ENCODE measurements around the gene OTOGL. TPM values are rescaled to one million over a fixed set of nuclear protein-coding genes. Genes with fewer than 3 reads are reported as not detected.
A peak's percentile ranks its signal among the peaks of the same experiment; 100 is the strongest.

The OTOGL gene
- total and polyA plus RNA-seq, 7 donors, result 0.03 to 0.30 (median 0.07) TPM; not detected in 2

- H3K4me3 ChIP-seq, result no peak overlapping the region
- no peak overlapping the region for H3K27ac ChIP-seq
- no peak for DNase-seq
- ATAC-seq, result no peak
- no peaks in the 10 kb centered on the region for H3K9me3 ChIP-seq
- no peaks in the 10 kb centered on the region for H3K27me3 ChIP-seq (ENCODE audit: insufficient read depth in 3 of 3, low read length in 2 of 3)
- WGBS, 3 donors, result 81 to 92% (median 90%) methylated on average over 4 of the region's 4 CpGs
- TF ChIP-seq CTCF (IDR thresholded peaks at IDR 0.05), result no peak
- no peaks in the 10 kb centered on the region for H3K36me3 ChIP-seq (ENCODE audit: insufficient read depth in 1 of 2, low read depth in 1 of 2)
- H3K4me1 ChIP-seq, result peaks cover 30% of the 10 kb centered on the region
- intact Hi-C loops (cut with DNase I), result no loop called here
Measured at GRCh38 chr12:80190001-80190400, 90.7 kb downstream of the OTOGL start.

- 65 to 73% (median 72%) methylated on average over 3 of the region's 3 CpGs for WGBS, 3 donors
- ATAC-seq (no peak), DNase-seq (no peak)
- Histone ChIP-seq H3K27ac (no peak overlapping the region), H3K4me1 (peaks cover 23% of the 10 kb centered on the region), H3K27me3 (ENCODE audit: insufficient read depth in 3 of 3, low read length in 2 of 3) (no peaks in the 10 kb centered on the region), H3K36me3 (ENCODE audit: insufficient read depth in 1 of 2, low read depth in 1 of 2) (no peaks in the 10 kb centered on the region), H3K4me3 (no peak overlapping the region), H3K9me3 (no peaks in the 10 kb centered on the region)
- intact Hi-C loops (cut with DNase I), result no loop called here
- no peak for TF ChIP-seq CTCF (IDR thresholded peaks at IDR 0.05)
Measured at GRCh38 chr12:80192087-80192486, 92.8 kb downstream of the OTOGL start.

- Histone ChIP-seq H3K36me3 (ENCODE audit: insufficient read depth in 1 of 2, low read depth in 1 of 2) (no peaks in the 10 kb centered on the region), H3K27ac (no peak overlapping the region), H3K27me3 (ENCODE audit: insufficient read depth in 3 of 3, low read length in 2 of 3) (no peaks in the 10 kb centered on the region), H3K4me1 (peaks cover 5% of the 10 kb centered on the region), H3K4me3 (no peak overlapping the region), H3K9me3 (no peaks in the 10 kb centered on the region)
- no peak for ATAC-seq
- intact Hi-C loops (cut with DNase I), result loop anchor here in 1 of 2 donors (2.0 kb wide), 1 partner anchor 77 kb away; no protein-coding TSS in a partner anchor
- no peak for TF ChIP-seq CTCF (IDR thresholded peaks at IDR 0.05)
- DNase-seq, result no peak
- 52 to 67% (median 59%) methylated on average over 4 of the region's 4 CpGs for WGBS, 3 donors
Measured at GRCh38 chr12:80193865-80194264, 94.5 kb downstream of the OTOGL start.

GRCh38 chr12:80195074-80195726 is 95.9 kb downstream of the OTOGL start:
- Histone ChIP-seq H3K36me3 (ENCODE audit: insufficient read depth in 1 of 2, low read depth in 1 of 2) (no peaks in the 10 kb centered on the region), H3K27ac (no peak overlapping the region), H3K9me3 (no peaks in the 10 kb centered on the region), H3K4me3 (no peak overlapping the region), H3K27me3 (ENCODE audit: insufficient read depth in 3 of 3, low read length in 2 of 3) (no peaks in the 10 kb centered on the region), H3K4me1 (peaks cover 5% of the 10 kb centered on the region)
- intact Hi-C loops (cut with DNase I), result loop anchor here in 1 of 2 donors (2.0 kb wide), 1 partner anchor 76 kb away; no protein-coding TSS in a partner anchor
- peak; percentile 54 for TF ChIP-seq CTCF (IDR thresholded peaks at IDR 0.05)
- ATAC-seq (peak in 1 of 4 donors; percentile 38), DNase-seq (no peak)
- 0 to 5% (median 4%) methylated on average over 1 of the region's 1 CpG for WGBS, 3 donors

- H3K27me3 ChIP-seq (ENCODE audit: insufficient read depth in 3 of 3, low read length in 2 of 3), result no peaks in the 10 kb centered on the region
- no peaks in the 10 kb centered on the region for H3K36me3 ChIP-seq (ENCODE audit: insufficient read depth in 1 of 2, low read depth in 1 of 2)
- intact Hi-C loops (cut with DNase I), result loop anchor here in 1 of 2 donors (2.0 kb wide), 1 partner anchor 75 kb away; no protein-coding TSS in a partner anchor
- H3K27ac ChIP-seq, result no peak overlapping the region
- no peak for DNase-seq
- H3K4me1 ChIP-seq, result peaks cover 5% of the 10 kb centered on the region
- 45 to 56% (median 53%) methylated on average over 2 of the region's 2 CpGs for WGBS, 3 donors
- no peaks in the 10 kb centered on the region for H3K9me3 ChIP-seq
- no peak for ATAC-seq
- TF ChIP-seq CTCF (IDR thresholded peaks at IDR 0.05), result no peak
- no peak overlapping the region for H3K4me3 ChIP-seq
Measured at GRCh38 chr12:80195737-80196136, 96.4 kb downstream of the OTOGL start.

Measured in psoas muscle (tissue), 8 donors.